CD14-positive monocyte (primary cell): ENCODE results near the gene TRIM33. TPM values are rescaled to one million over a fixed set of nuclear protein-coding genes. Genes with fewer than 3 reads are reported as not detected.

ENCODE experiments used
- DNase-seq, 3 donors: peaks; one replicate each; pipeline ENCODE4 v3.0.0-alpha.2; 2011 to 2022
- H2AFZ ChIP-seq: 2 replicates; pipeline ENCODE4 v1.6.0; 2012; ENCODE audit warnings: mild to moderate bottlenecking, low read depth, low read length, inconsistent platforms; ENCODE audit not compliant: insufficient read depth, poor library complexity, severe bottlenecking
- H3K27ac ChIP-seq, 2 donors: 1 replicate in 1 of 2; 2 replicates in 1 of 2; pipeline ENCODE4 v1.5.1; 2012 to 2013; ENCODE audit warnings: low read length in 2 of 2, control low read depth in 1 of 2, inconsistent platforms in 1 of 2, low read depth in 1 of 2, mild to moderate bottlenecking in 1 of 2
- H3K27me3 ChIP-seq, 2 donors: one replicate each; pipeline versions ENCODE4 v1.6.0 to v1.6.1; 2011 to 2013; ENCODE audit warnings: low read length in 2 of 2; ENCODE audit not compliant: control insufficient read depth in 2 of 2, insufficient read depth in 2 of 2
- H3K36me3 ChIP-seq, 2 donors: replicated peaks in 1 of 2; 1 replicate in 1 of 2; 2 replicates in 1 of 2; pipeline versions ENCODE4 v1.5.1 to v1.6.1; 2012 to 2013; ENCODE audit warnings: low read length in 2 of 2, control low read depth in 1 of 2, inconsistent platforms in 1 of 2, mild to moderate bottlenecking in 1 of 2; ENCODE audit not compliant: insufficient read depth in 2 of 2, control insufficient read depth in 1 of 2
- H3K4me1 ChIP-seq, 2 donors: 1 replicate in 1 of 2; 2 replicates in 1 of 2; pipeline versions ENCODE4 v1.5.1 to v1.6.1; 2012 to 2013; ENCODE audit warnings: low read length in 2 of 2, control low read depth in 1 of 2, inconsistent platforms in 1 of 2, mild to moderate bottlenecking in 1 of 2, moderate library complexity in 1 of 2; ENCODE audit not compliant: insufficient read depth in 2 of 2, control insufficient read depth in 1 of 2
- H3K4me2 ChIP-seq: replicated peaks from 2 replicates; pipeline ENCODE3; 2012; ENCODE audit warnings: low read length, moderate library complexity, mild to moderate bottlenecking; ENCODE audit not compliant: poor library complexity, severe bottlenecking; ENCODE audit errors: extremely low read depth
- H3K4me3 ChIP-seq, 3 experiments: fragments of 200-600 bp in 1 of 3; sonication (generic) in 1 of 3; replicated peaks in 1 of 3; 1 replicate in 2 of 3; 2 replicates in 1 of 3; pipeline ENCODE4 v1.5.1; 2011 to 2013; ENCODE audit warnings: low read length in 3 of 3, mild to moderate bottlenecking in 3 of 3, control low read depth in 2 of 3, low read depth in 2 of 3, inconsistent platforms in 1 of 3, moderate library complexity in 1 of 3
- H3K79me2 ChIP-seq: 2 replicates; pipeline ENCODE4 v1.6.0; 2012; ENCODE audit warnings: mild to moderate bottlenecking, control low read depth, inconsistent platforms, low read length, moderate library complexity; ENCODE audit not compliant: insufficient read depth
- H3K9ac ChIP-seq: 2 replicates; pipeline ENCODE4 v1.6.0; 2017; ENCODE audit warnings: low read length, mild to moderate bottlenecking; ENCODE audit not compliant: insufficient read depth, poor library complexity, severe bottlenecking
- H3K9me3 ChIP-seq, 2 donors: replicated peaks in 1 of 2; 1 replicate in 1 of 2; 2 replicates in 1 of 2; pipeline versions ENCODE4 v1.5.1 to v1.6.1; 2012 to 2013; ENCODE audit warnings: low read length in 2 of 2, control low read depth in 1 of 2; ENCODE audit not compliant: control insufficient read depth in 1 of 2, insufficient read depth in 1 of 2
- H4K20me1 ChIP-seq: 2 replicates; pipeline ENCODE4 v1.6.0; 2012; ENCODE audit warnings: mild to moderate bottlenecking, low read length, control low read depth, moderate library complexity; ENCODE audit not compliant: insufficient read depth
- H3K27ac Mint-ChIP-seq, 7 donors: one replicate each; pipeline ENCODE4 v1.8.0; 2020; ENCODE audit warnings: mild to moderate bottlenecking in 7 of 7, mixed read lengths in 7 of 7, moderate library complexity in 6 of 7, inconsistent platforms in 2 of 7
- H3K27me3 Mint-ChIP-seq, 3 donors: one replicate each; pipeline ENCODE4 v1.8.0; 2021 to 2022; ENCODE audit warnings: low read depth in 3 of 3, mild to moderate bottlenecking in 3 of 3, mixed read lengths in 3 of 3, moderate library complexity in 3 of 3, inconsistent platforms in 1 of 3
- H3K36me3 Mint-ChIP-seq, 2 donors: one replicate each; pipeline ENCODE4 v1.8.0; 2020; ENCODE audit warnings: mixed read lengths in 2 of 2, inconsistent platforms in 1 of 2, mild to moderate bottlenecking in 1 of 2
- H3K4me1 Mint-ChIP-seq: one replicate; pipeline ENCODE4 v1.8.0; 2020; ENCODE audit warnings: mild to moderate bottlenecking, mixed read lengths
- H3K4me3 Mint-ChIP-seq, 2 donors: one replicate each; pipeline ENCODE4 v1.8.0; 2020; ENCODE audit warnings: mild to moderate bottlenecking in 2 of 2, mixed read lengths in 2 of 2, moderate library complexity in 1 of 2
- H3K9me3 Mint-ChIP-seq, 7 donors: one replicate each; pipeline ENCODE4 v1.8.0; 2020 to 2022; ENCODE audit warnings: mixed read lengths in 7 of 7, mild to moderate bottlenecking in 6 of 7, moderate library complexity in 6 of 7, inconsistent platforms in 2 of 7
- WGBS: methylation state at CpG from one replicate; pipeline ENCODE4 v1.1.5; 2013; ENCODE audit warnings: missing lambda C conversion rate; ENCODE audit not compliant: insufficient coverage; 5-methylcytosine and 5-hydroxymethylcytosine counted together
- intact Hi-C, 2 donors: fragments of 100-400 bp; cut with micrococcal nuclease; formaldehyde crosslinking; loops; one replicate each; pipeline versions ENCODE4 v1.15.0 to v1.15.1; 2023
- polyA minus RNA-seq: library from RNA; depleted of rRNA, polyadenylated mRNA; stranded (reverse); fragments of >200 nt; gene quantifications from 2 replicates; pipeline ENCODE4 v1.2.3, GENCODE V29; 2012
- polyA plus RNA-seq, 3 donors: library from polyadenylated mRNA; depleted of rRNA in 1 of 3; unstranded in 2 of 3; stranded (reverse) in 1 of 3; fragments of 300-500 nt in 2 of 3; fragments of >200 nt in 1 of 3; fragmentation: Illumina TruSeq in 2 of 3; gene quantifications; 1 replicate in 2 of 3; 2 replicates in 1 of 3; pipeline ENCODE4 v1.2.3, GENCODE V29; 2012 to 2021
- total RNA-seq, 12 experiments: library from RNA in 1 of 12; stranded (reverse) in 1 of 12; fragments of 120-200 nt in 1 of 12; gene quantifications; one replicate each; pipeline ENCODE4 v1.2.4 and lab custom pipeline; 2013 to 2026; ENCODE audit warnings: mixed read lengths in 6 of 12, inconsistent platforms in 1 of 12
- TF ChIP-seq, protein P1 (sequence below): fragments of 200-600 bp; IDR thresholded peaks from one replicate; pipeline ENCODE4 v1.8.0; 2022; ENCODE audit warnings: antibody characterized with exemption, mild to moderate bottlenecking

Gene TRIM33
- total RNA-seq (2013) = 44.8 TPM
- polyA plus RNA-seq (10 to 100 TPM; 11.8 to 16.5 (median 13.7) TPM), polyA minus RNA-seq (27.6 and 38.4 TPM in 2 replicates), total RNA-seq (lab: John Stamatoyannopoulos, UW) (85.7 to 260 (median 119) reads per million in 11 experiments)

DNA sequence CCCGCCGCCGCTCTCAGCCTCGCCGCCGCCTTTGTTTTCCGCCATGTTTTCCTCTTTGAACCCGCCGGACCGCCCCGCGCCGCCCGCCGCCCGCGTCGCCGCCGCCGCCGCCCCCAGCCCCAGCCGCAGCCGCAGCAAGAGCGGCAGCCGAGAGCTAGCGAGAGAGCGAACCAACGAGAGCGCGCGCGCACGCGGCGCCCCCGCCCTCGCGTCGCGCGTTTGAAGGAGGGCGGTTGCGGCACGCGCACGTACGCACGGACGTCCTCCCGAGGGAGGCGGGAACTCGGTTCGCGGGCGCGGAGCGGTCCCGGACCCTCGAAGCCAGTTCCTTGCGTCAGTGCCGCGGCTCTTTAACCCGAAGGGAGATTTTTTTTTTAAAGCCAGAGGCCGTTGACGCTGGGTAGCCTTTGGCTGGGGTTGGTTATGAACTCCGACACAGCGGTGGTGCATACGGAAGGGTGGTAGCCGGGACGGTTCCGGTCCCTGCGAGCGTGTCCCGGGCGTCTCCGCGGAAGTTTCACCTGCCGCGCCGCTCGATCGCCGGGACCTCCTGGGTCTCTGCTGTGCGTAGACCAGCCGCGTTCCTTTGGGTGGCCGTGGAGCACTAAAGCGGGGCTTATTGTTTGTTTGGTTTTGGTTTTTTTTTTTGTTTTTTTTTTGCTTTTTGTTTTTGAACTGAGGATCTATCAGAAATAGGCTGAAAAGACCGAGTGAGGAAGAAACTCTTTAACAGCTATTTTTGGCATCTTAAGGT, at the start of gene TRIM33:
Gene TRIM33 (minus strand): TSS at position 172 of the 754 bp plus-strand sequence. CDS start 127 bp downstream, at position 45.
- H3K9me3 ChIP-seq = no peaks in the 10 kb centered on the region
- Mint-ChIP-seq H3K4me1 (peaks cover 44% of the 10 kb centered on the region), H3K9me3 (peaks cover 0 to 5% (median 0%) of the 10 kb centered on the region in 7 donors), H3K4me3 (peak within 1 kb of the TSS; percentile 96 to 98), H3K27me3 (peaks cover 0 to 12% (median 2%) of the 10 kb centered on the region in 3 donors), H3K27ac (peak within 1 kb of the TSS; percentile 96 to 99 (median 98)), H3K36me3 (peaks cover 10 to 13% of the 10 kb centered on the region in 2 donors)
- peak within 1 kb of the TSS; percentile 79 for H2AFZ ChIP-seq
- TF ChIP-seq, protein P1, sequence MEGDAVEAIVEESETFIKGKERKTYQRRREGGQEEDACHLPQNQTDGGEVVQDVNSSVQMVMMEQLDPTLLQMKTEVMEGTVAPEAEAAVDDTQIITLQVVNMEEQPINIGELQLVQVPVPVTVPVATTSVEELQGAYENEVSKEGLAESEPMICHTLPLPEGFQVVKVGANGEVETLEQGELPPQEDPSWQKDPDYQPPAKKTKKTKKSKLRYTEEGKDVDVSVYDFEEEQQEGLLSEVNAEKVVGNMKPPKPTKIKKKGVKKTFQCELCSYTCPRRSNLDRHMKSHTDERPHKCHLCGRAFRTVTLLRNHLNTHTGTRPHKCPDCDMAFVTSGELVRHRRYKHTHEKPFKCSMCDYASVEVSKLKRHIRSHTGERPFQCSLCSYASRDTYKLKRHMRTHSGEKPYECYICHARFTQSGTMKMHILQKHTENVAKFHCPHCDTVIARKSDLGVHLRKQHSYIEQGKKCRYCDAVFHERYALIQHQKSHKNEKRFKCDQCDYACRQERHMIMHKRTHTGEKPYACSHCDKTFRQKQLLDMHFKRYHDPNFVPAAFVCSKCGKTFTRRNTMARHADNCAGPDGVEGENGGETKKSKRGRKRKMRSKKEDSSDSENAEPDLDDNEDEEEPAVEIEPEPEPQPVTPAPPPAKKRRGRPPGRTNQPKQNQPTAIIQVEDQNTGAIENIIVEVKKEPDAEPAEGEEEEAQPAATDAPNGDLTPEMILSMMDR = no peak
- H3K27ac ChIP-seq = peak within 1 kb of the TSS; percentile 97 to 99
- H3K79me2 ChIP-seq = peaks cover 56% of the 10 kb centered on the region
- peak; percentile 89 to 93 (median 90) for DNase-seq
- WGBS = under 1% methylated on average over 80 of the region's 90 CpGs
- H3K4me2 ChIP-seq = peak within 1 kb of the TSS; percentile 90
- H3K4me1 ChIP-seq = peaks cover 29 to 42% of the 10 kb centered on the region in 2 donors
- H3K27me3 ChIP-seq = no peaks in the 10 kb centered on the region
- peaks cover 44% of the 10 kb centered on the region for H4K20me1 ChIP-seq
- H3K9ac ChIP-seq = peak within 1 kb of the TSS; percentile 99
- peaks cover 2 to 12% of the 10 kb centered on the region in 2 donors for H3K36me3 ChIP-seq
- peak within 1 kb of the TSS; percentile 88 to 98 (median 94) for H3K4me3 ChIP-seq
- intact Hi-C loops = loop anchor here in 1 of 2 donors (5.0 to 10.0 kb wide), 3 partner anchors 56 to 246 kb away; partner anchors contain the start of genes BCAS2 and CSDE1

- Histone ChIP-seq H3K27ac (peak overlapping the region; percentile 46 to 61), H3K79me2 (no peaks in the 10 kb centered on the region), H3K9ac (no peak overlapping the region), H2AFZ (peak overlapping the region; percentile 60), H3K9me3 (no peaks in the 10 kb centered on the region), H3K36me3 (no peaks in the 10 kb centered on the region), H3K4me1 (peaks cover 13 to 16% of the 10 kb centered on the region in 2 donors), H4K20me1 (no peaks in the 10 kb centered on the region), H3K27me3 (no peaks in the 10 kb centered on the region), H3K4me3 (no peak overlapping the region), H3K4me2 (no peak overlapping the region)
- intact Hi-C loops = loop anchor here in 1 of 2 donors (10.0 kb wide), 1 partner anchor 215 kb away; no protein-coding TSS in a partner anchor
- Mint-ChIP-seq H3K4me1 (peaks cover 26% of the 10 kb centered on the region), H3K27me3 (peaks cover 0 to 4% (median 2%) of the 10 kb centered on the region in 3 donors), H3K27ac (peak overlapping the region in 6 of 7 donors; percentile 15 to 78 (median 32)), H3K4me3 (no peak overlapping the region), H3K9me3 (peaks cover 0 to 5% (median 0%) of the 10 kb centered on the region in 7 donors), H3K36me3 (peaks cover 0 to under 1% of the 10 kb centered on the region in 2 donors)
- TF ChIP-seq, protein P1 = no peak
- WGBS = 20% methylated on average over 1 of the region's 3 CpGs
- peak; percentile 13 to 18 (median 16) for DNase-seq
These were observed 48.4 kb upstream of the TRIM33 start for GRCh38 chr1:114559356-114559755.
